CD1c-positive myeloid dendritic cell (primary cell): Measurements from ENCODE around the gene JCAD.
"Not testable (repeated sequence)": the region's sequence is repeated elsewhere in the genome, so short reads cannot be mapped to it uniquely, and the experiment has no call there.

Source experiments
- DNase-seq: peaks from one replicate; pipeline ENCODE4 v3.0.0-alpha.2; 2016; ENCODE audit errors: extremely low spot score

The JCAD gene

GRCh38 chr10:29982997-29983648 is 76.3 kb downstream of the JCAD start:
- DNase-seq = no peak

- no peak for DNase-seq
Observed at GRCh38 chr10:29981510-29981909, 77.9 kb downstream of the JCAD start.

GRCh38 chr10:29980084-29980483 is 79.3 kb downstream of the JCAD start:
- no peak for DNase-seq

GRCh38 chr10:29979421-29979779 is 80.0 kb downstream of the JCAD start:
- DNase-seq = not testable (repeated sequence)

- no peak for DNase-seq
Observed at GRCh38 chr10:29977171-29977570, 82.2 kb downstream of the JCAD start.

- DNase-seq = no peak
Observed at GRCh38 chr10:29976134-29976533, 83.3 kb downstream of the JCAD start.

- DNase-seq = no peak
Observed at GRCh38 chr10:29974773-29975172, 84.6 kb downstream of the JCAD start.

GRCh38 chr10:29973921-29974320 is 85.5 kb downstream of the JCAD start:
- no peak for DNase-seq

GRCh38 chr10:29970576-29970975 is 88.8 kb downstream of the JCAD start:
- DNase-seq = no peak

GRCh38 chr10:29970012-29970396 is 89.4 kb downstream of the JCAD start:
- no peak for DNase-seq

GRCh38 chr10:29969255-29970011 is 90.0 kb downstream of the JCAD start:
- DNase-seq = no peak

- no peak for DNase-seq
Observed at GRCh38 chr10:29968585-29968984, 90.8 kb downstream of the JCAD start.

GRCh38 chr10:29966269-29966668 is 93.1 kb downstream of the JCAD start:
- DNase-seq = no peak
